NCI-H748 treated with DMSO at 0.1 percent for 48 hours (cell line): ENCODE results near the gene ARTN.

ENCODE experiments used
- DNase-seq: peaks from one replicate; lab custom pipeline; 2025; lab: John Stamatoyannopoulos, UW

ARTN gene

GRCh38 chr1:43925846-43926245, 7.8 kb upstream of the ARTN start:
- no peak for DNase-seq

- no peak for DNase-seq
Measured at GRCh38 chr1:43930168-43930948, 3.2 kb upstream of the ARTN start.

GRCh38 chr1:43930949-43931275, 2.7 kb upstream of the ARTN start:
- DNase-seq = no peak

- DNase-seq = no peak
Measured at GRCh38 chr1:43931711-43932660, 1.6 kb upstream of the ARTN start.

- peak; percentile 71 for DNase-seq
Measured at GRCh38 chr1:43932786-43933385, 715 bp upstream of the ARTN start.

- peak; percentile 85 for DNase-seq
Measured at GRCh38 chr1:43934101-43934985, 742 bp downstream of the ARTN start.

- no peak for DNase-seq
Measured at GRCh38 chr1:43934986-43935324, 1.4 kb downstream of the ARTN start.

- peak; percentile 20 for DNase-seq
Measured at GRCh38 chr1:43935711-43936427, 2.3 kb downstream of the ARTN start.

- DNase-seq = peak; percentile 53
Measured at GRCh38 chr1:43936431-43937151, 3.0 kb downstream of the ARTN start.

GRCh38 chr1:43937179-43937865, 3.7 kb downstream of the ARTN start:
- DNase-seq = no peak

- DNase-seq = no peak
Measured at GRCh38 chr1:43938383-43938782, 4.8 kb downstream of the ARTN start.

GRCh38 chr1:43938892-43939587, 5.4 kb downstream of the ARTN start:
- no peak for DNase-seq

GRCh38 chr1:43942411-43942810, 8.8 kb downstream of the ARTN start:
- DNase-seq = no peak

- DNase-seq = no peak
Measured at GRCh38 chr1:43944860-43945259, 11.3 kb downstream of the ARTN start.

GRCh38 chr1:43945674-43946235, 12.2 kb downstream of the ARTN start:
- no peak for DNase-seq

- peak; percentile 97 for DNase-seq
Measured at GRCh38 chr1:43946236-43947060, 12.8 kb downstream of the ARTN start, which contains the start of gene IPO13. TSS of gene IPO13 (plus strand) at chr1:43946950. CDS start at chr1:43947601, 651 bp downstream.

GRCh38 chr1:43947061-43947873, 13.7 kb downstream of the ARTN start:
- no peak for DNase-seq
